ENCODE data around the gene C11orf58. TPM values are rescaled to one million over a fixed set of nuclear protein-coding genes. Genes with fewer than 3 reads are reported as not detected.

The C11orf58 gene
- total and polyA plus RNA-seq, 8 donors, result 39.3 to 73.6 (median 53.5) TPM

DNA sequence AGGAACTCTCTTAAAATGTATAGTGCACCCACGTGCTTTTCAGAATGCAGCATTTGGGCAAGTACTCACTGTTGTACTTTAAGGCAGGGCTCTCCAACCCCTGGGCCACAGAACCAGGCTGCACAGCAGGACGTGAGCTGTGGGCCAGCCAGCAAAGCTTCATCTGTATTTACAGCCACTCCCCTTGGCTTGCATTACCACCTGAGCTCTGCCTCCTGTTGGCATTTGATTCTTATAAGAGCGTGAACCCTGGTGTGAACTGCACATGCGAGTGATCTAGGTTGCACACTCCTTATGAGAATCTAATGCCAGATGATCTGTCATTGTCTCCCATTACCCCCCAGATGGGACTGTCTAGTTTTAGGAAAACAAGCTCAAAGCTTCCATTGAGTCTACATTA lies 3.0 kb downstream of the C11orf58 start:
- peaks cover 4 to 53% (median 39%) of the 10 kb centered on the region in 3 donors for H3K4me1 ChIP-seq
- FAIRE-seq, result no peak
- TF ChIP-seq, protein P1, sequence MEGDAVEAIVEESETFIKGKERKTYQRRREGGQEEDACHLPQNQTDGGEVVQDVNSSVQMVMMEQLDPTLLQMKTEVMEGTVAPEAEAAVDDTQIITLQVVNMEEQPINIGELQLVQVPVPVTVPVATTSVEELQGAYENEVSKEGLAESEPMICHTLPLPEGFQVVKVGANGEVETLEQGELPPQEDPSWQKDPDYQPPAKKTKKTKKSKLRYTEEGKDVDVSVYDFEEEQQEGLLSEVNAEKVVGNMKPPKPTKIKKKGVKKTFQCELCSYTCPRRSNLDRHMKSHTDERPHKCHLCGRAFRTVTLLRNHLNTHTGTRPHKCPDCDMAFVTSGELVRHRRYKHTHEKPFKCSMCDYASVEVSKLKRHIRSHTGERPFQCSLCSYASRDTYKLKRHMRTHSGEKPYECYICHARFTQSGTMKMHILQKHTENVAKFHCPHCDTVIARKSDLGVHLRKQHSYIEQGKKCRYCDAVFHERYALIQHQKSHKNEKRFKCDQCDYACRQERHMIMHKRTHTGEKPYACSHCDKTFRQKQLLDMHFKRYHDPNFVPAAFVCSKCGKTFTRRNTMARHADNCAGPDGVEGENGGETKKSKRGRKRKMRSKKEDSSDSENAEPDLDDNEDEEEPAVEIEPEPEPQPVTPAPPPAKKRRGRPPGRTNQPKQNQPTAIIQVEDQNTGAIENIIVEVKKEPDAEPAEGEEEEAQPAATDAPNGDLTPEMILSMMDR (IDR thresholded peaks at IDR 0.05), result no peak

GRCh38 chr11:16743478-16743877 lies 5.0 kb downstream of the C11orf58 start:
- Histone ChIP-seq H3K27me3 (no peaks in the 10 kb centered on the region), H3K36me3 (peaks cover 0 to 14% (median 4%) of the 10 kb centered on the region in 3 donors), H3K4me3 (no peak overlapping the region), H3K9me3 (no peaks in the 10 kb centered on the region), H3K27ac (no peak overlapping the region), H3K4me1 (peaks cover 4 to 53% (median 35%) of the 10 kb centered on the region in 3 donors)
- no peak for ATAC-seq
- no peak for DNase-seq
- FAIRE-seq, result no peak
- WGBS, 2 donors, result 66 to 67% methylated on average over 4 of the region's 4 CpGs
- intact Hi-C loops (cut with DNase I), result no loop called here
- TF ChIP-seq, protein P1 (IDR thresholded peaks at IDR 0.05), result no peak

More for the DNA sequence above, 3.0 kb downstream of the C11orf58 start:
- Histone ChIP-seq H3K9me3 (no peaks in the 10 kb centered on the region), H3K27me3 (no peaks in the 10 kb centered on the region), H3K27ac (no peak overlapping the region), H3K36me3 (no peaks in the 10 kb centered on the region), H3K4me3 (no peak overlapping the region)
- WGBS, 2 donors, result 49 to 54% methylated on average over 4 of the region's 4 CpGs
- DNase-seq (no peak), ATAC-seq (no peak)
- intact Hi-C loops (cut with DNase I), result no loop called here

GRCh38 chr11:16744128-16744725 lies 5.8 kb downstream of the C11orf58 start:
- intact Hi-C loops (cut with DNase I), result no loop called here
- WGBS, 2 donors, result 90 to 91% methylated on average over 5 of the region's 5 CpGs
- TF ChIP-seq, protein P1 (IDR thresholded peaks at IDR 0.05), result no peak
- no peak for DNase-seq
- Histone ChIP-seq H3K9me3 (no peaks in the 10 kb centered on the region), H3K4me1 (peaks cover 4 to 53% (median 35%) of the 10 kb centered on the region in 3 donors), H3K27ac (no peak overlapping the region), H3K4me3 (no peak overlapping the region), H3K27me3 (no peaks in the 10 kb centered on the region), H3K36me3 (peaks cover 0 to 22% (median 9%) of the 10 kb centered on the region in 3 donors)
- no peak for FAIRE-seq
- ATAC-seq, result no peak

DNA sequence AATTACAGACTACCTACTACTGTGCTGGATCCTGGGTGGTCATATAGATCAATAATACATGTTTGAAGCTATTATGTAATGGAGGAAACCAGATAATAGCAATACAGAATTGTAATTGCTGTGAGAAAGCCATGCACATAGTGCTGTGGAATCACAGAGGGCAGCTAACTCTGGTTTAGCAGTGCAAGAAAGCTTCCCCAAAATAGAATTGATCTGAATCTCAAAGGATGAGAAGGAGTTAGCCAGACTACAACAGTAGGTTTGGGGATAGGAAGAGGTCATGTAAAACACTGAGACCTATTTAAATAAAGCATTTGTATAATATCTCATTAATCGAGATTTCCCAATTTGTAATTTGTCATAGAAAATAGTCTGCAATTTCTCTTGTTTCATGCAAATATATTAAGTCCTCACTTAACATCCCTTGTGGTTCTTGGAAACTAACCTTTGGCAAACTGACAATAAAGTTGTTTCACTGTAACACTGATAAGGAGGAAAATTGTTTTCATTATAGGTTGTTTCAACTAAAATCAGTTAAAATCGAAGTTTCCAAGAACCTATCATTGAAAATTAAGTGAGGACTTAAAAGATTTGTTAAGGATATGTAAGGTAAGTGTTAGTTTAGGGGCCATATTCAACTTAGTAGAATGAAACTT lies 7.6 kb downstream of the C11orf58 start:
- DNase-seq, result no peak
- no peak for FAIRE-seq
- TF ChIP-seq, protein P1 (IDR thresholded peaks at IDR 0.05), result no peak
- 52 to 55% methylated on average over 2 of the region's 2 CpGs for WGBS, 2 donors
- no peaks in the 10 kb centered on the region for H3K9me3 ChIP-seq
- peaks cover 0 to 40% (median 26%) of the 10 kb centered on the region in 3 donors for H3K36me3 ChIP-seq
- H3K27ac ChIP-seq, result no peak overlapping the region
- ATAC-seq, result no peak
- intact Hi-C loops (cut with DNase I), result no loop called here
- H3K4me1 ChIP-seq, result peaks cover 3 to 51% (median 22%) of the 10 kb centered on the region in 3 donors
- no peak overlapping the region for H3K4me3 ChIP-seq
- no peaks in the 10 kb centered on the region for H3K27me3 ChIP-seq

GRCh38 chr11:16749092-16749491 lies 10.6 kb downstream of the C11orf58 start:
- no peaks in the 10 kb centered on the region for H3K9me3 ChIP-seq
- WGBS, 2 donors, result 91 to 96% methylated on average over 1 of the region's 1 CpG
- ATAC-seq, result no peak
- TF ChIP-seq, protein P1 (IDR thresholded peaks at IDR 0.05), result no peak
- no peak overlapping the region for H3K27ac ChIP-seq
- FAIRE-seq, result no peak
- DNase-seq, result no peak
- no peak overlapping the region for H3K4me3 ChIP-seq
- peaks cover 0 to 22% (median 4%) of the 10 kb centered on the region in 3 donors for H3K4me1 ChIP-seq
- peaks cover 7 to 70% (median 35%) of the 10 kb centered on the region in 3 donors for H3K36me3 ChIP-seq
- no peaks in the 10 kb centered on the region for H3K27me3 ChIP-seq
- intact Hi-C loops (cut with DNase I), result no loop called here
